PFSK-1 (cell line): ENCODE measurements around the gene ZFP36.

Source experiments
- FOXP2 ChIP-seq: optimal IDR thresholded peaks from 2 replicates; pipeline ENCODE3; 2011; ENCODE audit warnings: borderline replicate concordance, control low read depth, inconsistent platforms; ENCODE audit not compliant: insufficient read depth; ENCODE audit errors: extremely low read length, extremely low read depth
- POLR2AphosphoS5 ChIP-seq: IDR thresholded peaks from 2 replicates; pipeline ENCODE4 v1.6.1; 2012; ENCODE audit warnings: low read depth, mild to moderate bottlenecking, control low read depth, low read length, moderate library complexity
- REST ChIP-seq, 2 experiments: IDR thresholded peaks; 2 replicates each; pipeline versions ENCODE4 v1.6.1 to v1.8.0; 2011 to 2012; ENCODE audit warnings: low read depth in 2 of 2, low read length in 2 of 2, control low read depth in 1 of 2, inconsistent platforms in 1 of 2, mild to moderate bottlenecking in 1 of 2, moderate library complexity in 1 of 2; ENCODE audit not compliant: insufficient read depth in 1 of 2
- SIN3A ChIP-seq: IDR thresholded peaks from 2 replicates; pipeline ENCODE4 v1.6.1; 2012; ENCODE audit warnings: mild to moderate bottlenecking, low read length, moderate library complexity, borderline replicate concordance; ENCODE audit not compliant: insufficient read depth
- TAF1 ChIP-seq: IDR thresholded peaks from 2 replicates; pipeline ENCODE4 v1.6.1; 2012; ENCODE audit warnings: low read length, control low read depth, borderline replicate concordance; ENCODE audit not compliant: insufficient read depth

Gene ZFP36

GRCh38 chr19:39402346-39403300, 4.0 kb upstream of the ZFP36 start:
- TF ChIP-seq FOXP2 (peak; percentile 89), SIN3A (peak; percentile 67; the same call in 1 of the 2 replicates), POLR2AphosphoS5 (peak; percentile 32; the same call in 1 of the 2 replicates), REST (IDR thresholded peaks at IDR 0.05; ENCODE audit: insufficient read depth in 1 of 2, low read depth in 2 of 2, low read length in 2 of 2) (0 out of 4 replicates have a peak, but pooled peaks have one; percentile 32 to 50), TAF1 (no peak)

- peak; percentile 87 for TF ChIP-seq FOXP2
- no peak for TF ChIP-seq REST (IDR thresholded peaks at IDR 0.05; ENCODE audit: insufficient read depth in 1 of 2, low read depth in 2 of 2, low read length in 2 of 2)
Measured at GRCh38 chr19:39403331-39404312, 3.0 kb upstream of the ZFP36 start.

GRCh38 chr19:39405261-39405957, 1.2 kb upstream of the ZFP36 start:
- TF ChIP-seq TAF1, result no peak
- no peak for TF ChIP-seq SIN3A
- TF ChIP-seq FOXP2, result no peak

- TF ChIP-seq FOXP2 (no peak), TAF1 (no peak), SIN3A (no peak), POLR2AphosphoS5 (no peak), REST (IDR thresholded peaks at IDR 0.05; ENCODE audit: insufficient read depth in 1 of 2, low read depth in 2 of 2, low read length in 2 of 2) (no peak)
Measured at GRCh38 chr19:39405958-39406655, 540 bp upstream of the ZFP36 start.

- no peak for TF ChIP-seq SIN3A
Measured at GRCh38 chr19:39407410-39407659, 688 bp downstream of the ZFP36 start.
